CD4-positive, alpha-beta T cell (primary cell): ENCODE results near the gene CSF1R. TPM values are rescaled to one million over a fixed set of nuclear protein-coding genes. Genes with fewer than 3 reads are reported as not detected.

ENCODE experiments used
- ATAC-seq: fragments of 200-7000 bp; cut with Tn5 transposase; one replicate; pipeline ENCODE4 v1.10.0; 2022; ENCODE audit warnings: mild to moderate bottlenecking; ENCODE audit not compliant: poor library complexity
- CTCF ChIA-PET: fragments of 350-600 bp; sonication (Branson Sonifier 250); formaldehyde crosslinking; loops from one replicate; lab custom pipeline; 2021; ENCODE audit warnings: antibody characterized with exemption, inconsistent platforms; lab: Charles Lee
- POLR2A ChIA-PET: fragments of 350-600 bp; sonication (Branson Sonifier 250); formaldehyde crosslinking; loops from one replicate; lab custom pipeline; 2021; ENCODE audit warnings: antibody characterized with exemption, inconsistent platforms; lab: Charles Lee
- DNase-seq, 14 experiments: peaks; one replicate each; pipeline ENCODE4 v3.0.0-alpha.2; 2013 to 2020; ENCODE audit warnings: mixed read lengths in 2 of 14
- H3K27ac ChIP-seq, 2 donors: one replicate each; pipeline versions ENCODE4 v1.5.1 to v1.7.0; 2013; ENCODE audit warnings: low read length in 2 of 2, low read depth in 1 of 2, mild to moderate bottlenecking in 1 of 2
- H3K27me3 ChIP-seq, 2 experiments: 1 replicate in 1 of 2; 2 replicates in 1 of 2; pipeline versions ENCODE4 v1.6.1 to v1.7.0; 2013; ENCODE audit warnings: low read length in 2 of 2, control low read depth in 1 of 2, mild to moderate bottlenecking in 1 of 2, moderate library complexity in 1 of 2; ENCODE audit not compliant: insufficient read depth in 2 of 2, control insufficient read depth in 1 of 2
- H3K36me3 ChIP-seq: one replicate; pipeline ENCODE4 v1.6.1; 2013; ENCODE audit warnings: low read length, control low read depth; ENCODE audit not compliant: insufficient read depth
- H3K4me1 ChIP-seq: one replicate; pipeline ENCODE4 v1.6.1; 2013; ENCODE audit warnings: low read length, control low read depth; ENCODE audit not compliant: insufficient read depth
- H3K4me3 ChIP-seq: one replicate; pipeline ENCODE4 v1.5.1; 2013; ENCODE audit warnings: mild to moderate bottlenecking, low read length, moderate library complexity
- H3K9me3 ChIP-seq, 2 experiments: 1 replicate in 1 of 2; 2 replicates in 1 of 2; pipeline versions ENCODE4 v1.6.1 to v1.7.0; 2013; ENCODE audit warnings: low read length in 2 of 2, mild to moderate bottlenecking in 2 of 2, control low read depth in 1 of 2, moderate library complexity in 1 of 2; ENCODE audit not compliant: control insufficient read depth in 1 of 2, insufficient read depth in 1 of 2
- H3K27ac Mint-ChIP-seq: one replicate; pipeline ENCODE4 v1.8.0; 2020; ENCODE audit warnings: mixed read lengths
- H3K27me3 Mint-ChIP-seq: one replicate; pipeline ENCODE4 v1.8.0; 2021; ENCODE audit warnings: mixed read lengths
- H3K36me3 Mint-ChIP-seq: one replicate; pipeline ENCODE4 v1.8.0; 2021; ENCODE audit warnings: low read depth, mixed read lengths
- H3K4me1 Mint-ChIP-seq: one replicate; pipeline ENCODE4 v1.8.0; 2021; ENCODE audit warnings: low read depth, mixed read lengths
- H3K4me3 Mint-ChIP-seq: one replicate; pipeline ENCODE4 v1.8.0; 2020; ENCODE audit warnings: mild to moderate bottlenecking, mixed read lengths
- H3K9me3 Mint-ChIP-seq: one replicate; pipeline ENCODE4 v1.8.0; 2020; ENCODE audit warnings: mixed read lengths
- CTCF ChIP-seq: fragments of 200-600 bp; IDR thresholded peaks from one replicate; pipeline ENCODE4 v1.8.0; 2022; ENCODE audit warnings: antibody characterized with exemption, mild to moderate bottlenecking
- intact Hi-C, 2 experiments: fragments of 100-400 bp; cut with DNase I in 1 of 2; cut with micrococcal nuclease in 1 of 2; formaldehyde crosslinking; loops; one replicate each; pipeline versions ENCODE4 v1.15.1 to v1.9.0; 2023 to 2025; cut with DNase I, micrococcal nuclease
- total RNA-seq, 174 experiments: library from RNA in 2 of 174; stranded (reverse) in 2 of 174; gene quantifications; one replicate each; pipeline ENCODE4 v1.2.3 and lab custom pipeline; 2021 to 2026

CSF1R gene
- total RNA-seq, 2 experiments from 2014 or later, result 0.45 to 0.52 TPM

- ChIA-PET POLR2A (no interaction called here), CTCF (no interaction called here)
- Histone ChIP-seq H3K27me3 (peaks cover 15 to 22% of the 10 kb centered on the region in 2 experiments), H3K4me1 (peaks cover 8% of the 10 kb centered on the region), H3K36me3 (no peaks in the 10 kb centered on the region), H3K27ac (no peak overlapping the region), H3K9me3 (peaks cover 0 to 3% of the 10 kb centered on the region in 2 experiments), H3K4me3 (peak overlapping the region; percentile 5)
- H3K36me3 Mint-ChIP-seq, result no peaks in the 10 kb centered on the region
- no peaks in the 10 kb centered on the region for H3K4me1 Mint-ChIP-seq
- DNase-seq, result no peak
- intact Hi-C loops, result no loop called here
- no peak overlapping the region for H3K27ac Mint-ChIP-seq
- H3K4me3 Mint-ChIP-seq, result no peak overlapping the region
- H3K9me3 Mint-ChIP-seq, result no peaks in the 10 kb centered on the region
- H3K27me3 Mint-ChIP-seq, result peaks cover 59% of the 10 kb centered on the region
- no peak for TF ChIP-seq CTCF
- ATAC-seq, result no peak
Measured at GRCh38 chr5:150082889-150083288, 3.5 kb downstream of the CSF1R start.

GRCh38 chr5:150082374-150082773 lies 4.0 kb downstream of the CSF1R start:
- no peak overlapping the region for H3K27ac ChIP-seq
- no peak overlapping the region for H3K4me3 ChIP-seq
- ChIA-PET POLR2A (no interaction called here), CTCF (no interaction called here)
- intact Hi-C loops, result no loop called here
- H3K4me3 Mint-ChIP-seq, result no peak overlapping the region
- TF ChIP-seq CTCF, result no peak
- no peaks in the 10 kb centered on the region for H3K9me3 Mint-ChIP-seq
- H3K27me3 ChIP-seq, result peaks cover 17 to 18% of the 10 kb centered on the region in 2 experiments
- H3K27ac Mint-ChIP-seq, result no peak overlapping the region
- peaks cover 8% of the 10 kb centered on the region for H3K4me1 ChIP-seq
- H3K9me3 ChIP-seq, result peaks cover 0 to 3% of the 10 kb centered on the region in 2 experiments
- DNase-seq (no peak), ATAC-seq (no peak)
- no peaks in the 10 kb centered on the region for H3K36me3 Mint-ChIP-seq
- H3K27me3 Mint-ChIP-seq, result peaks cover 56% of the 10 kb centered on the region
- H3K4me1 Mint-ChIP-seq, result no peaks in the 10 kb centered on the region
- no peaks in the 10 kb centered on the region for H3K36me3 ChIP-seq

- Histone ChIP-seq H3K27ac (no peak overlapping the region), H3K36me3 (no peaks in the 10 kb centered on the region), H3K4me1 (peaks cover 8% of the 10 kb centered on the region), H3K4me3 (no peak overlapping the region), H3K27me3 (peaks cover 17% of the 10 kb centered on the region in 2 experiments), H3K9me3 (peaks cover 0 to 3% of the 10 kb centered on the region in 2 experiments)
- H3K27ac Mint-ChIP-seq, result no peak overlapping the region
- intact Hi-C loops, result no loop called here
- H3K4me3 Mint-ChIP-seq, result no peak overlapping the region
- H3K36me3 Mint-ChIP-seq, result no peaks in the 10 kb centered on the region
- ChIA-PET POLR2A (no interaction called here), CTCF (no interaction called here)
- no peak for TF ChIP-seq CTCF
- no peaks in the 10 kb centered on the region for H3K4me1 Mint-ChIP-seq
- ATAC-seq (no peak), DNase-seq (peak in 3 of 14 experiments; percentile 3 to 46 (median 41))
- peaks cover 51% of the 10 kb centered on the region for H3K27me3 Mint-ChIP-seq
- H3K9me3 Mint-ChIP-seq, result no peaks in the 10 kb centered on the region
Measured at GRCh38 chr5:150081541-150082283, 4.6 kb downstream of the CSF1R start.
